Measurements from ENCODE around the gene GALC. TPM values are rescaled to one million over a fixed set of nuclear protein-coding genes. Genes with fewer than 3 reads are reported as not detected.

Gene GALC
- polyA plus RNA-seq, 1 experiment, result 8.2 TPM

DNA sequence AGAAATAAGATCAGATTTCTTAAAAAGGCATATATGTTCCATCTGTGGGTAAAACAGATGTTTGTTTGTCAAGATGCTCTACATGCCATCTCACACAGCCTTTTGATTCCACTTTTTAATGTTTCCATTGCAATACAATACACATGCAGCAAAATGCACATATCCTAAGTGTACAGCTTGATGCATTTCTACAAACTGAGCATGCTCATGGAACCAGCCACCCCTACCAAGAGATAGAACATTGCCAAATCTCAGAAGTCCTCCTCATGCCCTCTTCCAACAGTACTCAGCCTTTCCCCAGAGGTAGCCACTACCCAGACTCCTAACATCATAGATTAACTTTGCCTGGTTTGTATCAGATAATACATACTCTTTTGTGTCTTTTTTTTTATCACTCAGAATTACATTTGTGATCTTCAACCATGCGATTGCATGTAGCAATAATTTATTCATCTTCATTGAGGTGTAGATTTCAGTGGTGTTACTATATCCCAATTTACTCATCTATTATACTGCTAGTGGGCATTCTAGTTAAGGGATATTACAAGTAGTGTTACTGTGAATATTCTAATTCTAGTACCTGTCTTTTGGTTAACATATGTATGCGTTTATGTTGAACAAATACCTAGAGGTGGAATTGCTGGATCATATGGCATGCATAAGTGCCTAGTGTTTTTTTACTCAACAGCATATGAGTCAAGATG, 15.2 kb upstream of the GALC start:
- no peak for DNase-seq (ENCODE audit: low read depth)
- ChIA-PET POLR2A (no interaction called here), CTCF (no interaction called here)
- no peaks in the 10 kb centered on the region for H3K36me3 ChIP-seq (ENCODE audit: control insufficient read depth, insufficient read depth, low read length)
- no peaks in the 10 kb centered on the region for H3K27me3 ChIP-seq (ENCODE audit: control insufficient read depth, insufficient read depth, low read length)
- TF ChIP-seq, protein P1, sequence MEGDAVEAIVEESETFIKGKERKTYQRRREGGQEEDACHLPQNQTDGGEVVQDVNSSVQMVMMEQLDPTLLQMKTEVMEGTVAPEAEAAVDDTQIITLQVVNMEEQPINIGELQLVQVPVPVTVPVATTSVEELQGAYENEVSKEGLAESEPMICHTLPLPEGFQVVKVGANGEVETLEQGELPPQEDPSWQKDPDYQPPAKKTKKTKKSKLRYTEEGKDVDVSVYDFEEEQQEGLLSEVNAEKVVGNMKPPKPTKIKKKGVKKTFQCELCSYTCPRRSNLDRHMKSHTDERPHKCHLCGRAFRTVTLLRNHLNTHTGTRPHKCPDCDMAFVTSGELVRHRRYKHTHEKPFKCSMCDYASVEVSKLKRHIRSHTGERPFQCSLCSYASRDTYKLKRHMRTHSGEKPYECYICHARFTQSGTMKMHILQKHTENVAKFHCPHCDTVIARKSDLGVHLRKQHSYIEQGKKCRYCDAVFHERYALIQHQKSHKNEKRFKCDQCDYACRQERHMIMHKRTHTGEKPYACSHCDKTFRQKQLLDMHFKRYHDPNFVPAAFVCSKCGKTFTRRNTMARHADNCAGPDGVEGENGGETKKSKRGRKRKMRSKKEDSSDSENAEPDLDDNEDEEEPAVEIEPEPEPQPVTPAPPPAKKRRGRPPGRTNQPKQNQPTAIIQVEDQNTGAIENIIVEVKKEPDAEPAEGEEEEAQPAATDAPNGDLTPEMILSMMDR (IDR thresholded peaks at IDR 0.05; ENCODE audit: insufficient read depth, low read depth, low read length), result no peak
- H3K4me3 ChIP-seq (ENCODE audit: low read depth, low read length), result no peak overlapping the region

DNA sequence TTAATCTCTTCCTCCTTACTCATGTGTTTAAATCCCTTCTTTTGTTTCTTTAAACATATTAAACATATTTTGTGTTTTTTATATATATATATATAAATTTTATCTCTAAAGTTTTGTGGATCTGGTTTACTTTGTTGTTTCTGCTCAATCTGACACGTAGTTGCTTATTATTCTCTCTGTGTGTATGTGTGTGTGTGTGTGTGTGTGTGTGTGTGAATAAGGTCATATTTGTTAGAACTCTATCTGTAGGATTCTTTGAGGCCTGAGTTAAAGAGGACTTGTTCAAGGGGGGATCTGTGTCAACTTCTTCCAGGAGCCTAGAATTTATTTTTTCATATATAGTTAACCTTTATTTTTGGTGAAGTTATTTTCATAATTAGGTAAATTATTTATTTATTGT, 14.6 kb upstream of the GALC start:
- H3K27me3 ChIP-seq (ENCODE audit: control insufficient read depth, insufficient read depth, low read length), result no peaks in the 10 kb centered on the region
- POLR2A ChIA-PET, result no interaction called here
- no peaks in the 10 kb centered on the region for H3K36me3 ChIP-seq (ENCODE audit: control insufficient read depth, insufficient read depth, low read length)
- no peak for DNase-seq (ENCODE audit: low read depth)
- TF ChIP-seq, protein P1 (IDR thresholded peaks at IDR 0.05; ENCODE audit: insufficient read depth, low read depth, low read length), result no peak
- CTCF ChIA-PET, result interaction anchor here (0.9 kb wide), 1 partner anchor 12 kb away, joined by 3 read pairs; no protein-coding TSS in a partner anchor
- H3K4me3 ChIP-seq (ENCODE audit: low read depth, low read length), result no peak overlapping the region

DNA sequence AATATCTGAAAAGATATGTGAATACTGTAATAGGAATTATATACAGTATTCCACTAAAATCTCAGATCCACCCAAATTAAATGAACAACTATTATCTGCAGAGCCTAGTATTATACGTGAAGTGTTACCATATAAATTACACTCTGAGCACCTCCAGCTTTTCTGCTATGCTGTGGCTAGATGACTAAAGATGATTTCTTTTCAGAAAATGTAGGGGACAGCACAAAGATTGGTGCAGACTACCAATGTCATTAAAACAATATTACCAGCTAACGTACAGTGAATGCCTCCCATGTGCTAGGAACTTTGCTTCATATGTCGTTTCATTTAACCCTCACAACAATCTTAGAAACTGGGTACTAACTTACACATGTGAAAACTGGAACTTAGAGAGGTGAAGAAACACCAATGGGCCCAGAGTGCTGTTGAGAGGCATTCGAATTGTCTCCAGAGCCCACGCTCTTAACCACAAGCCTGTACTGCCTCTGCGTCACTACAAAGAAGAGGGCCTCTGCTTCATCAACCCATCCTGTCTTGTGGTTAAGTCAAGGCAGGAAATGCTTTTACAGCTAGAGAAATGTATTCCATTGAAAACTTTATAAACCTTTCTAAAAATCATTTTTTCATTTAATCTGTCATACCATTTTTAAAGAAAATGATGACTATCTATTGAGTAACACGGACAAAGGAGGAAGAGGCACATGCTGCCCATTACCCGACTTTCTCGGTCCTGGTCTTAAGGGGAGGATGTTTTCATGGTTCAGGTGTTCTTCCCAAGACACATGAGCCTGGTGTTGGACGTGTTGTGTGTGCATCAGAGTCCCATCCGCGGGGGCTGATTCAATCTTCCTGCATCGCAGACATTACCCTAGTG, 13.2 kb upstream of the GALC start:
- no peak for DNase-seq (ENCODE audit: low read depth)
- no peaks in the 10 kb centered on the region; the same call in 1 of the 2 replicates for H3K27me3 ChIP-seq (ENCODE audit: control insufficient read depth, insufficient read depth, low read length)
- ChIA-PET CTCF (interaction anchor here (0.5 to 1.1 kb wide), 3 partner anchors 11 to 162 kb away, joined by 3 read pairs; no protein-coding TSS in a partner anchor), POLR2A (no interaction called here)
- TF ChIP-seq, protein P1 (IDR thresholded peaks at IDR 0.05; ENCODE audit: insufficient read depth, low read depth, low read length), result no peak
- no peak overlapping the region for H3K4me3 ChIP-seq (ENCODE audit: low read depth, low read length)
- H3K36me3 ChIP-seq (ENCODE audit: control insufficient read depth, insufficient read depth, low read length), result no peaks in the 10 kb centered on the region

DNA sequence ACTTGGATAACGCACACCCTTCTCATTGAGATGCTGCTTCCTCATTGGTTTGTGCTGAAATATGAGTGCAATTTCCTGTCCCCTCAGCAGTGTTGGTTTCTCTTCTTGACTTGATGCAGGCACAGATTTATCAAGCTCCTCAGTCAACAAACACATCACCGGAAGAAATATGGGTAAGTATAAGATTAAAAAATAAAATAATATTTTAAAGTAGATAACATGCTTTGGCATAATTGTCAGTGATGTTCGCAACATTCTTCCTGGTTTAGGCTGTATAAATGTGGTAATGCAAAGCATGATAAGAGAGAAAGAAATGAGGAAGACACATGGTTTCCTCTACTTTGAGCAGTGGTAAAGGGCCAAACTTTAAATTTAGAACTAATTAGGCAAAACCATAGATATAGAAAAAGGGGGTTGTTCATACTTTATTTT, 12.1 kb upstream of the GALC start, which contains the start of gene GPR65:
Gene GPR65 (plus strand): TSS at position 86 of the 432 bp plus-strand sequence. CDS start 5,713 bp downstream, outside the sequence.
- POLR2A ChIA-PET, result no interaction called here
- Histone ChIP-seq H3K27me3 (ENCODE audit: control insufficient read depth, insufficient read depth, low read length) (no peaks in the 10 kb centered on the region; the same call in 1 of the 2 replicates), H3K36me3 (ENCODE audit: control insufficient read depth, insufficient read depth, low read length) (no peaks in the 10 kb centered on the region), H3K4me3 (ENCODE audit: low read depth, low read length) (no peak within 1 kb of the TSS)
- CTCF ChIA-PET, result interaction anchor here (1.0 to 1.4 kb wide), 2 partner anchors 9 to 13 kb away, joined by 3 to 6 read pairs; no protein-coding TSS in a partner anchor
- DNase-seq (ENCODE audit: low read depth), result no peak
- TF ChIP-seq, protein P1 (IDR thresholded peaks at IDR 0.05; ENCODE audit: insufficient read depth, low read depth, low read length), result no peak

Measured in BJ (cell line).